Measurements from ENCODE around the gene RASEF. TPM values are rescaled to one million over a fixed set of nuclear protein-coding genes. Genes with fewer than 3 reads are reported as not detected.

The RASEF gene
- total and polyA plus RNA-seq, 5 experiments from 2014 or later = not detected

- DNase-seq (no peak), ATAC-seq (no peak)
- POLR2A ChIA-PET = no interaction called here
- H3K9me3 Mint-ChIP-seq = peaks cover 0 to 6% (median 2%) of the 10 kb centered on the region in 9 donors
- H3K4me3 Mint-ChIP-seq = no peak overlapping the region
- no peak overlapping the region for H3K27ac Mint-ChIP-seq
- peaks cover 0 to 3% (median 0%) of the 10 kb centered on the region in 5 donors for H3K27me3 Mint-ChIP-seq
- no peaks in the 10 kb centered on the region for H3K4me1 Mint-ChIP-seq
- H3K36me3 Mint-ChIP-seq = no peaks in the 10 kb centered on the region
These were observed 14.8 kb downstream of the RASEF start for GRCh38 chr9:83047839-83048775.

- H3K4me3 Mint-ChIP-seq = no peak overlapping the region
- DNase-seq (no peak), ATAC-seq (no peak)
- no peaks in the 10 kb centered on the region for H3K36me3 Mint-ChIP-seq
- H3K4me1 Mint-ChIP-seq = no peaks in the 10 kb centered on the region
- POLR2A ChIA-PET = no interaction called here
- peaks cover 0 to 7% (median 0%) of the 10 kb centered on the region in 5 donors for H3K27me3 Mint-ChIP-seq
- no peak overlapping the region for H3K27ac Mint-ChIP-seq
- H3K9me3 Mint-ChIP-seq = peaks cover 0 to 5% (median under 1%) of the 10 kb centered on the region in 9 donors
These were observed 19.3 kb downstream of the RASEF start for GRCh38 chr9:83043597-83043996.

- no peaks in the 10 kb centered on the region for H3K4me1 Mint-ChIP-seq
- H3K4me3 Mint-ChIP-seq = no peak overlapping the region
These were observed 21.2 kb downstream of the RASEF start for GRCh38 chr9:83041771-83042170.

GRCh38 chr9:83039303-83039702, 23.6 kb downstream of the RASEF start:
- POLR2A ChIA-PET = no interaction called here
- no peak overlapping the region for H3K4me3 Mint-ChIP-seq
- H3K9me3 Mint-ChIP-seq = peaks cover 0 to 2% (median 0%) of the 10 kb centered on the region in 9 donors
- H3K27ac Mint-ChIP-seq = peak overlapping the region in 1 of 10 donors; percentile 36
- H3K36me3 Mint-ChIP-seq = no peaks in the 10 kb centered on the region
- H3K4me1 Mint-ChIP-seq = no peaks in the 10 kb centered on the region
- H3K27me3 Mint-ChIP-seq = peaks cover 0 to 7% (median 0%) of the 10 kb centered on the region in 5 donors
- DNase-seq (no peak), ATAC-seq (no peak)

More at GRCh38 chr9:83041771-83042170, 21.2 kb downstream of the RASEF start:
- POLR2A ChIA-PET = no interaction called here
- no peak overlapping the region for H3K27ac Mint-ChIP-seq
- no peak for ATAC-seq
- H3K9me3 Mint-ChIP-seq = peaks cover 0 to 2% (median 0%) of the 10 kb centered on the region in 9 donors
- H3K27me3 Mint-ChIP-seq = peaks cover 0 to 7% (median 0%) of the 10 kb centered on the region in 5 donors
- no peaks in the 10 kb centered on the region for H3K36me3 Mint-ChIP-seq
- no peak for DNase-seq

GRCh38 chr9:83036043-83036442, 26.9 kb downstream of the RASEF start:
- H3K27ac Mint-ChIP-seq = no peak overlapping the region
- no peaks in the 10 kb centered on the region for H3K4me1 Mint-ChIP-seq
- no peaks in the 10 kb centered on the region for H3K36me3 Mint-ChIP-seq
- H3K9me3 Mint-ChIP-seq = peaks cover 0 to 2% (median 0%) of the 10 kb centered on the region in 9 donors
- DNase-seq (no peak), ATAC-seq (no peak)
- peaks cover 0 to 14% (median 2%) of the 10 kb centered on the region in 5 donors for H3K27me3 Mint-ChIP-seq
- POLR2A ChIA-PET = no interaction called here
- H3K4me3 Mint-ChIP-seq = no peak overlapping the region

GRCh38 chr9:83035143-83035542, 27.8 kb downstream of the RASEF start:
- Mint-ChIP-seq H3K9me3 (peaks cover 0 to 4% (median 0%) of the 10 kb centered on the region in 9 donors), H3K4me1 (no peaks in the 10 kb centered on the region), H3K27me3 (peaks cover 0 to 17% (median 3%) of the 10 kb centered on the region in 5 donors), H3K4me3 (no peak overlapping the region), H3K36me3 (no peaks in the 10 kb centered on the region), H3K27ac (no peak overlapping the region)
- DNase-seq = no peak
- no peak for ATAC-seq
- POLR2A ChIA-PET = no interaction called here

- Mint-ChIP-seq H3K27me3 (peaks cover 0 to 17% (median 3%) of the 10 kb centered on the region in 5 donors), H3K4me3 (no peak overlapping the region), H3K4me1 (no peaks in the 10 kb centered on the region), H3K9me3 (peaks cover 0 to 4% (median 0%) of the 10 kb centered on the region in 9 donors), H3K27ac (no peak overlapping the region), H3K36me3 (no peaks in the 10 kb centered on the region)
- POLR2A ChIA-PET = no interaction called here
- DNase-seq (no peak), ATAC-seq (no peak)
These were observed 28.4 kb downstream of the RASEF start for GRCh38 chr9:83034587-83034986.

- DNase-seq (no peak), ATAC-seq (no peak)
- POLR2A ChIA-PET = no interaction called here
- Mint-ChIP-seq H3K36me3 (no peaks in the 10 kb centered on the region), H3K9me3 (peaks cover 0 to 4% (median 0%) of the 10 kb centered on the region in 9 donors), H3K4me1 (no peaks in the 10 kb centered on the region), H3K27ac (no peak overlapping the region), H3K27me3 (peaks cover 0 to 13% (median 3%) of the 10 kb centered on the region in 5 donors), H3K4me3 (no peak overlapping the region)
These were observed 28.9 kb downstream of the RASEF start for GRCh38 chr9:83034026-83034425.

GRCh38 chr9:83032065-83032625, 30.8 kb downstream of the RASEF start:
- no peak overlapping the region for H3K4me3 Mint-ChIP-seq
- H3K9me3 Mint-ChIP-seq = peaks cover 0 to 4% (median 0%) of the 10 kb centered on the region in 9 donors
- peaks cover 0 to 13% (median 3%) of the 10 kb centered on the region in 5 donors for H3K27me3 Mint-ChIP-seq
- no peaks in the 10 kb centered on the region for H3K36me3 Mint-ChIP-seq
- no peak overlapping the region for H3K27ac Mint-ChIP-seq
- no peak for ATAC-seq
- POLR2A ChIA-PET = no interaction called here
- H3K4me1 Mint-ChIP-seq = no peaks in the 10 kb centered on the region
- DNase-seq = no peak

GRCh38 chr9:83030391-83031107, 32.4 kb downstream of the RASEF start:
- DNase-seq (no peak), ATAC-seq (no peak)
- POLR2A ChIA-PET = no interaction called here
- Mint-ChIP-seq H3K36me3 (no peaks in the 10 kb centered on the region), H3K9me3 (peaks cover 0 to 4% (median 0%) of the 10 kb centered on the region in 9 donors), H3K4me1 (no peaks in the 10 kb centered on the region), H3K27ac (no peak overlapping the region), H3K27me3 (peaks cover 0 to 13% (median 3%) of the 10 kb centered on the region in 5 donors), H3K4me3 (no peak overlapping the region)

GRCh38 chr9:83029531-83030137, 33.3 kb downstream of the RASEF start:
- Mint-ChIP-seq H3K36me3 (no peaks in the 10 kb centered on the region), H3K9me3 (peaks cover 0 to 4% (median 0%) of the 10 kb centered on the region in 9 donors), H3K4me3 (no peak overlapping the region), H3K4me1 (no peaks in the 10 kb centered on the region), H3K27me3 (peaks cover 0 to 13% (median 6%) of the 10 kb centered on the region in 5 donors), H3K27ac (no peak overlapping the region)
- ATAC-seq (no peak), DNase-seq (no peak)
- POLR2A ChIA-PET = no interaction called here

- no peak for ATAC-seq
- Mint-ChIP-seq H3K4me1 (no peaks in the 10 kb centered on the region), H3K36me3 (no peaks in the 10 kb centered on the region), H3K4me3 (no peak overlapping the region), H3K9me3 (peaks cover 0 to 4% (median 0%) of the 10 kb centered on the region in 9 donors), H3K27me3 (peaks cover 0 to 9% (median 6%) of the 10 kb centered on the region in 5 donors), H3K27ac (no peak overlapping the region)
- POLR2A ChIA-PET = no interaction called here
- no peak for DNase-seq
These were observed 35.6 kb downstream of the RASEF start for GRCh38 chr9:83027153-83027891.

All from naive thymus-derived CD8-positive, alpha-beta T cell (primary cell).